Ishikawa (cell line): Measurements from ENCODE around the gene SPOUT1.
A peak's percentile ranks its signal among the peaks of the same experiment; 100 is the strongest.

Experiments used
- CEBPB ChIP-seq: IDR thresholded peaks from 2 replicates; pipeline ENCODE4 v1.6.1; 2012
- CREB1 ChIP-seq: IDR thresholded peaks from 2 replicates; pipeline ENCODE4 v1.6.1; 2012; ENCODE audit warnings: low read depth
- EGR1 ChIP-seq: IDR thresholded peaks from 2 replicates; pipeline ENCODE4 v1.6.1; 2012
- EP300 ChIP-seq: IDR thresholded peaks from 2 replicates; pipeline ENCODE4 v1.6.1; 2012; ENCODE audit warnings: borderline replicate concordance
- FOXM1 ChIP-seq: IDR thresholded peaks from 2 replicates; pipeline ENCODE4 v1.6.1; 2012; ENCODE audit warnings: low read depth, borderline replicate concordance
- MAX ChIP-seq: IDR thresholded peaks from 2 replicates; pipeline ENCODE4 v1.6.1; 2012
- NFIC ChIP-seq: IDR thresholded peaks from 2 replicates; pipeline ENCODE4 v1.6.1; 2012
- RAD21 ChIP-seq: IDR thresholded peaks from 2 replicates; pipeline ENCODE4 v1.6.1; 2012; ENCODE audit warnings: low read depth
- REST ChIP-seq: IDR thresholded peaks from 2 replicates; pipeline ENCODE4 v1.6.1; 2012; ENCODE audit warnings: low read depth, mild to moderate bottlenecking
- TAF1 ChIP-seq: IDR thresholded peaks from 2 replicates; pipeline ENCODE4 v1.6.1; 2012; ENCODE audit warnings: low read depth, mild to moderate bottlenecking
- TCF12 ChIP-seq: IDR thresholded peaks from 2 replicates; pipeline ENCODE4 v1.6.1; 2012; ENCODE audit warnings: low read depth
- TEAD4 ChIP-seq: IDR thresholded peaks from 2 replicates; pipeline ENCODE4 v1.6.1; 2012
- USF1 ChIP-seq: IDR thresholded peaks from 2 replicates; pipeline ENCODE4 v1.6.1; 2012
- YY1 ChIP-seq: IDR thresholded peaks from 2 replicates; pipeline ENCODE4 v1.6.1; 2012; ENCODE audit warnings: low read depth
- ZBTB7A ChIP-seq: IDR thresholded peaks from 2 replicates; pipeline ENCODE4 v1.6.1; 2012; ENCODE audit warnings: low read depth

SPOUT1 gene

GRCh38 chr9:128829477-128830251 is at the start of gene SPOUT1:
Gene SPOUT1 (minus strand): TSS chr9:128829794. CDS start chr9:128829780, 14 bp downstream.
- no peak for TF ChIP-seq CREB1
- peak; percentile 52; the same call in 1 of the 2 replicates for TF ChIP-seq TCF12
- TF ChIP-seq TAF1: peak; percentile 92
- TF ChIP-seq EP300: 0 out of 2 replicates have a peak, but pooled peaks have one; percentile 13
- 0 out of 2 replicates have a peak, but pooled peaks have one; percentile 24 for TF ChIP-seq EGR1
- peak; percentile 96 for TF ChIP-seq YY1
- TF ChIP-seq MAX: peak; percentile 90
- no peak for TF ChIP-seq NFIC
- TF ChIP-seq FOXM1: no peak

GRCh38 chr9:128877852-128878251 is 48.3 kb upstream of the SPOUT1 start:
- 0 out of 2 replicates have a peak, but pooled peaks have one; percentile 13 for TF ChIP-seq RAD21
- TF ChIP-seq MAX: no peak

- TF ChIP-seq TCF12: no peak
- no peak for TF ChIP-seq TAF1
- TF ChIP-seq EGR1: no peak
Measured at GRCh38 chr9:128870128-128870940, 40.7 kb upstream of the SPOUT1 start.

GRCh38 chr9:128863647-128864046 is 34.1 kb upstream of the SPOUT1 start:
- no peak for TF ChIP-seq TCF12
- no peak for TF ChIP-seq TAF1
- 0 out of 2 replicates have a peak, but pooled peaks have one; percentile 37 for TF ChIP-seq MAX
- no peak for TF ChIP-seq FOXM1
- TF ChIP-seq REST: no peak
- no peak for TF ChIP-seq EGR1
- no peak for TF ChIP-seq YY1
- no peak for TF ChIP-seq TEAD4
- TF ChIP-seq ZBTB7A: no peak
- peak; percentile 84 for TF ChIP-seq RAD21

- TF ChIP-seq TAF1 (no peak), EGR1 (no peak), USF1 (no peak), TEAD4 (no peak), YY1 (no peak), RAD21 (no peak), MAX (no peak), FOXM1 (no peak)
Measured at GRCh38 chr9:128862401-128862851, 32.8 kb upstream of the SPOUT1 start.

- TF ChIP-seq TCF12 (no peak), EGR1 (no peak), EP300 (no peak), CEBPB (no peak), FOXM1 (no peak), ZBTB7A (no peak), CREB1 (no peak), MAX (no peak), REST (no peak), YY1 (no peak), RAD21 (no peak), USF1 (no peak), NFIC (no peak), TEAD4 (no peak), TAF1 (no peak)
Measured at GRCh38 chr9:128861501-128861900, 31.9 kb upstream of the SPOUT1 start.
